ENCODE measurements around the gene ABLIM3. TPM values are rescaled to one million over a fixed set of nuclear protein-coding genes. Genes with fewer than 3 reads are reported as not detected.

ABLIM3 gene
- total and polyA plus RNA-seq, 2 of the 8 experiments (the other 6 are each of a cell fraction or from before 2014, with no cell fraction given) = 0.36 to 0.56 TPM

DNA sequence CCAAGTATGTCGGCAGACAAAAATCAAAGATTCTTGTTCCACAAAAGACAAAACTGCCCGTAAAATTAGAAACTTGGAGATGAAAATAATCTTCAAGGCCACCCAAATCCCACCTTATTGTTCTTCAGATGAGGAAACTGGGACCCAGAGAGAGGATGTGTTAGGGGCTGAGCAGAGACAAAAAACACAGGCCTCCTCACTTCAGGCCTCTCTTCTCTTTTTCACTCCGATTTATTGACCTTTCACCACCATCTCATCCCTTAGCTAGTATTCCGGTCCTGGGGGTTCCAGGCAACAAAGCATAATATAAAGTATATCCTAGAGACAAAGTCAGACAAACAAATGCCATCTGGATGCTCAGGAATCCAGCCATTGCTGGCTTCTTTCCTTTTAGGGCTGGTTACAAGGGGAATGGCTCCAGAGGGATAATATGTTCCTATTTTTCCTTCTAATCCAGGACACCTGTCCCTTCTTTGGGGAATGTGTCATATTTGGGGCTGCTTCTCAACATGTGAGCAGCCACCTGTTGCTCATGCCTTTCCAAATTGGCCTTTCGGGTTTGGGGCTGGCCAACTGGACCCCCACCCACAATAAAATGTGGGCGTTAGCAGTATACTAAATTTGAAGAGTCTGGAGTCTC, 88.1 kb downstream of the ABLIM3 start (continued):
- TF ChIP-seq, protein P1, sequence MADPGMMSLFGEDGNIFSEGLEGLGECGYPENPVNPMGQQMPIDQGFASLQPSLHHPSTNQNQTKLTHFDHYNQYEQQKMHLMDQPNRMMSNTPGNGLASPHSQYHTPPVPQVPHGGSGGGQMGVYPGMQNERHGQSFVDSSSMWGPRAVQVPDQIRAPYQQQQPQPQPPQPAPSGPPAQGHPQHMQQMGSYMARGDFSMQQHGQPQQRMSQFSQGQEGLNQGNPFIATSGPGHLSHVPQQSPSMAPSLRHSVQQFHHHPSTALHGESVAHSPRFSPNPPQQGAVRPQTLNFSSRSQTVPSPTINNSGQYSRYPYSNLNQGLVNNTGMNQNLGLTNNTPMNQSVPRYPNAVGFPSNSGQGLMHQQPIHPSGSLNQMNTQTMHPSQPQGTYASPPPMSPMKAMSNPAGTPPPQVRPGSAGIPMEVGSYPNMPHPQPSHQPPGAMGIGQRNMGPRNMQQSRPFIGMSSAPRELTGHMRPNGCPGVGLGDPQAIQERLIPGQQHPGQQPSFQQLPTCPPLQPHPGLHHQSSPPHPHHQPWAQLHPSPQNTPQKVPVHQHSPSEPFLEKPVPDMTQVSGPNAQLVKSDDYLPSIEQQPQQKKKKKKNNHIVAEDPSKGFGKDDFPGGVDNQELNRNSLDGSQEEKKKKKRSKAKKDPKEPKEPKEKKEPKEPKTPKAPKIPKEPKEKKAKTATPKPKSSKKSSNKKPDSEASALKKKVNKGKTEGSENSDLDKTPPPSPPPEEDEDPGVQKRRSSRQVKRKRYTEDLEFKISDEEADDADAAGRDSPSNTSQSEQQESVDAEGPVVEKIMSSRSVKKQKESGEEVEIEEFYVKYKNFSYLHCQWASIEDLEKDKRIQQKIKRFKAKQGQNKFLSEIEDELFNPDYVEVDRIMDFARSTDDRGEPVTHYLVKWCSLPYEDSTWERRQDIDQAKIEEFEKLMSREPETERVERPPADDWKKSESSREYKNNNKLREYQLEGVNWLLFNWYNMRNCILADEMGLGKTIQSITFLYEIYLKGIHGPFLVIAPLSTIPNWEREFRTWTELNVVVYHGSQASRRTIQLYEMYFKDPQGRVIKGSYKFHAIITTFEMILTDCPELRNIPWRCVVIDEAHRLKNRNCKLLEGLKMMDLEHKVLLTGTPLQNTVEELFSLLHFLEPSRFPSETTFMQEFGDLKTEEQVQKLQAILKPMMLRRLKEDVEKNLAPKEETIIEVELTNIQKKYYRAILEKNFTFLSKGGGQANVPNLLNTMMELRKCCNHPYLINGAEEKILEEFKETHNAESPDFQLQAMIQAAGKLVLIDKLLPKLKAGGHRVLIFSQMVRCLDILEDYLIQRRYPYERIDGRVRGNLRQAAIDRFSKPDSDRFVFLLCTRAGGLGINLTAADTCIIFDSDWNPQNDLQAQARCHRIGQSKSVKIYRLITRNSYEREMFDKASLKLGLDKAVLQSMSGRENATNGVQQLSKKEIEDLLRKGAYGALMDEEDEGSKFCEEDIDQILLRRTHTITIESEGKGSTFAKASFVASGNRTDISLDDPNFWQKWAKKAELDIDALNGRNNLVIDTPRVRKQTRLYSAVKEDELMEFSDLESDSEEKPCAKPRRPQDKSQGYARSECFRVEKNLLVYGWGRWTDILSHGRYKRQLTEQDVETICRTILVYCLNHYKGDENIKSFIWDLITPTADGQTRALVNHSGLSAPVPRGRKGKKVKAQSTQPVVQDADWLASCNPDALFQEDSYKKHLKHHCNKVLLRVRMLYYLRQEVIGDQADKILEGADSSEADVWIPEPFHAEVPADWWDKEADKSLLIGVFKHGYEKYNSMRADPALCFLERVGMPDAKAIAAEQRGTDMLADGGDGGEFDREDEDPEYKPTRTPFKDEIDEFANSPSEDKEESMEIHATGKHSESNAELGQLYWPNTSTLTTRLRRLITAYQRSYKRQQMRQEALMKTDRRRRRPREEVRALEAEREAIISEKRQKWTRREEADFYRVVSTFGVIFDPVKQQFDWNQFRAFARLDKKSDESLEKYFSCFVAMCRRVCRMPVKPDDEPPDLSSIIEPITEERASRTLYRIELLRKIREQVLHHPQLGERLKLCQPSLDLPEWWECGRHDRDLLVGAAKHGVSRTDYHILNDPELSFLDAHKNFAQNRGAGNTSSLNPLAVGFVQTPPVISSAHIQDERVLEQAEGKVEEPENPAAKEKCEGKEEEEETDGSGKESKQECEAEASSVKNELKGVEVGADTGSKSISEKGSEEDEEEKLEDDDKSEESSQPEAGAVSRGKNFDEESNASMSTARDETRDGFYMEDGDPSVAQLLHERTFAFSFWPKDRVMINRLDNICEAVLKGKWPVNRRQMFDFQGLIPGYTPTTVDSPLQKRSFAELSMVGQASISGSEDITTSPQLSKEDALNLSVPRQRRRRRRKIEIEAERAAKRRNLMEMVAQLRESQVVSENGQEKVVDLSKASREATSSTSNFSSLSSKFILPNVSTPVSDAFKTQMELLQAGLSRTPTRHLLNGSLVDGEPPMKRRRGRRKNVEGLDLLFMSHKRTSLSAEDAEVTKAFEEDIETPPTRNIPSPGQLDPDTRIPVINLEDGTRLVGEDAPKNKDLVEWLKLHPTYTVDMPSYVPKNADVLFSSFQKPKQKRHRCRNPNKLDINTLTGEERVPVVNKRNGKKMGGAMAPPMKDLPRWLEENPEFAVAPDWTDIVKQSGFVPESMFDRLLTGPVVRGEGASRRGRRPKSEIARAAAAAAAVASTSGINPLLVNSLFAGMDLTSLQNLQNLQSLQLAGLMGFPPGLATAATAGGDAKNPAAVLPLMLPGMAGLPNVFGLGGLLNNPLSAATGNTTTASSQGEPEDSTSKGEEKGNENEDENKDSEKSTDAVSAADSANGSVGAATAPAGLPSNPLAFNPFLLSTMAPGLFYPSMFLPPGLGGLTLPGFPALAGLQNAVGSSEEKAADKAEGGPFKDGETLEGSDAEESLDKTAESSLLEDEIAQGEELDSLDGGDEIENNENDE (IDR thresholded peaks at IDR 0.05; ENCODE audit: insufficient replicate concordance, low read length) = no peak
- TF ChIP-seq SAP30 (IDR thresholded peaks at IDR 0.05; ENCODE audit: insufficient read depth, insufficient replicate concordance, low read length) (no peak), KDM4A (IDR thresholded peaks at IDR 0.05; ENCODE audit: low read depth, low read length, severe bottlenecking) (no peak), SIRT6 (IDR thresholded peaks at IDR 0.05; ENCODE audit: low read length) (no peak), CTBP2 (IDR thresholded peaks at IDR 0.05; ENCODE audit: borderline replicate concordance, insufficient read depth, insufficient read length, low read length) (no peak), CBX5 (IDR thresholded peaks at IDR 0.05; ENCODE audit: low read depth, low read length) (no peak), POLR2A (IDR thresholded peaks at IDR 0.05; ENCODE audit: control extremely low read depth in 1 of 2, low read depth in 2 of 2, low read length in 2 of 2) (no peak), FOSL1 (IDR thresholded peaks at IDR 0.05; ENCODE audit: insufficient read depth, low read depth, low read length) (no peak), RFX5 (IDR thresholded peaks at IDR 0.05; ENCODE audit: borderline replicate concordance, low read depth, low read length) (no peak), TEAD4 (IDR thresholded peaks at IDR 0.05; ENCODE audit: low read depth, low read length) (no peak)
